NCI-H345 (cell line): ENCODE data around the gene PRMT5.

ENCODE experiments used
- DNase-seq: peaks from one replicate; lab custom pipeline; 2025; lab: John Stamatoyannopoulos, UW

PRMT5 gene

DNA sequence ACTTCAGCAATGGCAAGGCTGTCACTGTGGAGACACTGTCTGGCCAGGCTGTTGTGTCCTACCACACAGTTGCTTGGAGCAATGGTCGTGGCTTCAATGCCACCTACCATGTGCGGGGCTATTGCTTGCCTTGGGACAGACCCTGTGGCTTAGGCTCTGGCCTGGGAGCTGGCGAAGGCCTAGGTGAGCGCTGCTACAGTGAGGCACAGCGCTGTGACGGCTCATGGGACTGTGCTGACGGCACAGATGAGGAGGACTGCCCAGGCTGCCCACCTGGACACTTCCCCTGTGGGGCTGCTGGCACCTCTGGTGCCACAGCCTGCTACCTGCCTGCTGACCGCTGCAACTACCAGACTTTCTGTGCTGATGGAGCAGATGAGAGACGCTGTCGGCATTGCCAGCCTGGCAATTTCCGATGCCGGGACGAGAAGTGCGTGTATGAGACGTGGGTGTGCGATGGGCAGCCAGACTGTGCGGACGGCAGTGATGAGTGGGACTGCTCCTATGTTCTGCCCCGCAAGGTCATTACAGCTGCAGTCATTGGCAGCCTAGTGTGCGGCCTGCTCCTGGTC, 53.3 kb downstream of the PRMT5 start:
- DNase-seq = no peak

DNA sequence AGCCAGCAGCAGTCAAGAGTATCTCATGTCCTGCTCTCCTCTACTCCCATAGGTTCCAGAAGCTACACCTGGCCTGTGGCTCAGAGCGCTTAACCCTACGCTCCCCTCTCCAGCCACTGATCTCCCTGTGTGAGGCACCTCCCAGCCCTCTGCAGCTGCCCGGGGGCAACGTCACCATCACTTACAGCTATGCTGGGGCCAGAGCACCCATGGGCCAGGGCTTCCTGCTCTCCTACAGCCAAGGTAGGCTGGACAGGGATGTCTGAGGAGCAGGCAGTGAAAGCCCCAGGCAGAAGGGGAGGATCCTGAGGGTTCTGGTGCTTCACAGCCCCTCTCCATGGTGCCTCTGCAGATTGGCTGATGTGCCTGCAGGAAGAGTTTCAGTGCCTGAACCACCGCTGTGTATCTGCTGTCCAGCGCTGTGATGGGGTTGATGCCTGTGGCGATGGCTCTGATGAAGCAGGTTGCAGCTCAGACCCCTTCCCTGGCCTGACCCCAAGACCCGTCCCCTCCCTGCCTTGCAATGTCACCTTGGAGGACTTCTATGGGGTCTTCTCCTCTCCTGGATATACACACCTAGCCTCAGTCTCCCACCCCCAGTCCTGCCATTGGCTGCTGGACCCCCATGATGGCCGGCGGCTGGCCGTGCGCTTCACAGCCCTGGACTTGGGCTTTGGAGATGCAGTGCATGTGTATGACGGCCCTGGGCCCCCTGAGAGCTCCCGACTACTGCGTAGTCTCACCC, 54.0 kb downstream of the PRMT5 start:
- DNase-seq = no peak

DNA sequence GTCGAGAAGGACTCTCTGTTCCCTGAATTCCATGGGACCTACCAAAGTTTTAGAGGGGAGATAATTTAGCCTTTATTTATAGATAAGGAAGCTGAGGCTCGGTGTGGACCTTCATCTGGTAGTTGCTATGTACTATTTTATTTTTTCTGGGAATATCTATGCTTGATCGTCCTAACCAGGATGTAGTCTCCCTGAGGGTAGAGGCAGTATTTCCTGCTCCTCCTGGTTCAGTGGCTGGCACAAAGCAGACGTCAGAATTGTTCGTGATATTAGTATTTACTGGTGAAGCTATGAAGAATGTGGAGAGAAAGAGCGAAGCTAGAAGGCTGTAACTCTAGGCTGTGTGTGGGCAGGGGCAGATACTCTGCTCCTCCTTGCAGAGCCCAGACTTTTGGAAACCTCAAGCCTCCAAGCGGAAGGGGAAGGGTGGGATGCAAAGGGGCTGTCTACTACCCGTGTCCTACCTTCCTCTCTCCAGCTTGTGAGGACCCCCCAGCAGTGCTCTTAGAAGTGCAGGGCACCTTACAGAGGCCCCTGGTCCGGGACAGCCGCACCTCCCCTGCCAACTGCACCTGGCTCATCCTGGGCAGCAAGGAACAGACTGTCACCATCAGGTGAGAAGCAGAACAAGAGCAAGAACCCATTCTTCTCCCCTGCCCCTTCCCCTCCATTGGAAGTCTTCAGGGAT, 56.2 kb downstream of the PRMT5 start:
- no peak for DNase-seq

DNA sequence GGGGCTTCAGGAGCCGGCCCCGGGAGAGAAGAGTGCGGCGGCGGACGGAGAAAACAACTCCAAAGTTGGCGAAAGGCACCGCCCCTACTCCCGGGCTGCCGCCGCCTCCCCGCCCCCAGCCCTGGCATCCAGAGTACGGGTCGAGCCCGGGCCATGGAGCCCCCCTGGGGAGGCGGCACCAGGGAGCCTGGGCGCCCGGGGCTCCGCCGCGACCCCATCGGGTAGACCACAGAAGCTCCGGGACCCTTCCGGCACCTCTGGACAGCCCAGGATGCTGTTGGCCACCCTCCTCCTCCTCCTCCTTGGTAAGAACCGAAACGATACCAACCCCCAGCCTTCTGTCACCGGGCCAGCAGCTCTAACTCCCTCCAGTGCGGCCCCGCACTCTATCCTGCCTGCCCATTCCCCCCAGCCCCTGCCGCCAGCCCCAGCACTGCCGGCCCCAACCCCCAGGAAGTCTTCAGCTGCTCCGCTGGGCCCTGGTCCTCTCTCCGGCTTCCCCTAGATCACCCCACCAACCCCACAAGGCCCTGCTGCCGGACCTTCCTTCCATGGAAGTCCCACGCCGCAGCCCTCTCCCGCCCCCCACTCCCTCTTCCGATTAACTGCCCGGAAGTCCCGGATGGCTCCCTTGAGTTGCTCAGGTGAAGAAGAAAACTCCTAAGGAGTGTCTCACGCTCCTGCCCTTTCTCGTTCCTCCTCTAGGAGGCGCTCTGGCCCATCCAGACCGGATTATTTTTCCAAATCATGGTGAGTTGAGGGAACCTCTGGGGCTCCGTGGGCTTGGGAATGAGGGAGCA, 56.9 kb downstream of the PRMT5 start:
- peak; percentile 82 for DNase-seq

DNA sequence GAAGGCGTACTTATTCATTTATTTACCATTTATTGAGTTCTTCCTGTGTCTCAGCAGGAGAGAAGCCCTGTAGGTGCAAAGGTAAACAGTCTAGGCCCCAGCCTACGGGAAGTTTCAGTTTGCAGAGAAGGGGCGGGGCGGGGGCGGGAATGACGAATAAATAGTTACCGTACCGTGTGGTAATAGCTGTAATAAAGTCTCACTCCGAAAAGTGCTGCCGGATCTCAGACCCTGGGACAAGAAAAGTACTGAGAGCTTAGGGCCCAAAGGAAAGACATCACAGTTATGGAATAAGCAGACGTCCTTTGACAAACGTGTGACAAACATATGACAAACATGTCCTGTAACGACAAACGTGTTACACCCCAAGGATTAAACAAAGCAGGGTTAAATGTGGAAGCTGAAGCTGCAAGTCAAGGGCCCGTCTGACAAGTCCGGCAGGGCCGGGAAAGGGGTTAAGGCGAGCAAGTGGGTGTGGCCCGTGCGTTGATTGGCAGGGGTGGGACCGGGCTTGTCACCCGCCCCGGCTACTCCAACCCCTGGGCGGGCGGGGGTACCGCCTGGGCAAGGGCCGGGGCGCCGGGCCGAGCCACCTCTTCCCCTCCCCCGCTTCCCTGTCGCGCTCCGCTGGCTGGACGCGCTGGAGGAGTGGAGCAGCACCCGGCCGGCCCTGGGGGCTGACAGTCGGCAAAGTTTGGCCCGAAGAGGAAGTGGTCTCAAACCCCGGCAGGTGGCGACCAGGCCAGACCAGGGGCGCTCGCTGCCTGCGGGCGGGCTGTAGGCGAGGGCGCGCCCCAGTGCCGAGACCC, 57.7 kb downstream of the PRMT5 start, which contains the start of gene LRP10:
Gene LRP10 (plus strand): TSS at position 517 of the 809 bp plus-strand sequence. CDS start 564 bp downstream, outside the sequence.
- peak; percentile 81 for DNase-seq

DNA sequence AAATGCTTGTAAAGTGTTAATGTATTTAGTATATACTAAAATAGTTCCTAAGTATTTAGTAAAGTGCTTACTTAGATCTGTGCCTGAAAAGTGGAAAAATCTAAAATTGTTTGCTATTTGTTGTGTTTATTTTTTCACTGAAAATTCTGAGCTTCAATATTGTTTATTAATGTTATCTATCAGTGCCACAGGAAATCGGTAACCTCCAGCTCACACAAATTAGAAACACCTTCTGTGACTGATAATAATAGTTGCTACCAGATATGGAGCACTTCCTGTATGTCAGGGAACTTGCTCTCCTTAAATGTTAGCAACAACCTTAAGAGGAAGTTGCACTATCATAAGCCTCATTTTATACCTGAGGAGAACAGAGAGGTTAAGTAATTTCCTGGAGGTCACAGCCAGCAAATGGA, 58.4 kb downstream of the PRMT5 start:
- no peak for DNase-seq
